Esophagus (tissue), 2 donors: ENCODE data around the gene WDR59. TPM values are rescaled to one million over a fixed set of nuclear protein-coding genes. Genes with fewer than 3 reads are reported as not detected.

Experiments
- polyA plus RNA-seq, 2 donors: library from polyadenylated mRNA; stranded (reverse); fragments of 200-250 nt; gene quantifications; one replicate each; pipeline ENCODE4 v1.2.3, GENCODE V29; 2013
- donor health status: healthy with polysubstance abuse.
- donor health status: Bipolar disorder and iron deficiency.

WDR59 gene
- polyA plus RNA-seq, 2 donors, result 16.1 to 27.6 TPM

Other genes starting within 250 kb of the WDR59 start
- 1 to 10 TPM; 4.7 to 4.8 TPM for gene FA2H, start 210.3 kb downstream of the WDR59 start, polyA plus RNA-seq
- 10 to 100 TPM; 36.2 to 39.5 TPM for gene ZNRF1, start 13.9 kb upstream of the WDR59 start, polyA plus RNA-seq
- gene LDHD, start 131.7 kb upstream of the WDR59 start, polyA plus RNA-seq, result 10 to 100 TPM; 11.8 to 12.6 TPM
- 1 to 10 TPM; 2.5 TPM for gene ZFP1, start 163.4 kb upstream of the WDR59 start, polyA plus RNA-seq
- 1 to 10 TPM in 1 of 2 donors, under 1 TPM in 1; 0.35 to 1.7 TPM for gene CTRB2, start 222.0 kb upstream of the WDR59 start, polyA plus RNA-seq
- 1 to 10 TPM in 1 of 2 donors, under 1 TPM in 1; 0.34 to 2.0 TPM for gene CTRB1, start 233.9 kb upstream of the WDR59 start, polyA plus RNA-seq